ENCODE results near the gene CCSER1.

DNA sequence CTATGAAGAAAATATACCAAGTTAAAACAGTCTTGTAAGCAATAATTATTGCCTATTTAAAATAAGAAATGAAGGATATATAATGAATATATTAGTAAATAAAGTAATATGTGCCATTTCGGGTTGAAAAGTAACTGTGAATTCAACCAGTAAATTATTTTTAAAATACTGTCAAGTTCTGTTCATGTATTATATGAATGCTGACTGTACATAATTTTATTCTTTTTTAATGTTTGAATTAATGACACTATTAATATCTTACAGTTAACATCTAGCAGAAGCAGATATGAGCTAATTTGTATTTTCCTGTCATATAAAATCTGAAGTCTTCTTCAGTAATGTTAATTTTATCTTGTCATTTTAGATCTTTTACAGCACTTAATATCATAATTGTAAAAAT is 632.9 kb downstream of the CCSER1 start:
- TF ChIP-seq, protein P1, sequence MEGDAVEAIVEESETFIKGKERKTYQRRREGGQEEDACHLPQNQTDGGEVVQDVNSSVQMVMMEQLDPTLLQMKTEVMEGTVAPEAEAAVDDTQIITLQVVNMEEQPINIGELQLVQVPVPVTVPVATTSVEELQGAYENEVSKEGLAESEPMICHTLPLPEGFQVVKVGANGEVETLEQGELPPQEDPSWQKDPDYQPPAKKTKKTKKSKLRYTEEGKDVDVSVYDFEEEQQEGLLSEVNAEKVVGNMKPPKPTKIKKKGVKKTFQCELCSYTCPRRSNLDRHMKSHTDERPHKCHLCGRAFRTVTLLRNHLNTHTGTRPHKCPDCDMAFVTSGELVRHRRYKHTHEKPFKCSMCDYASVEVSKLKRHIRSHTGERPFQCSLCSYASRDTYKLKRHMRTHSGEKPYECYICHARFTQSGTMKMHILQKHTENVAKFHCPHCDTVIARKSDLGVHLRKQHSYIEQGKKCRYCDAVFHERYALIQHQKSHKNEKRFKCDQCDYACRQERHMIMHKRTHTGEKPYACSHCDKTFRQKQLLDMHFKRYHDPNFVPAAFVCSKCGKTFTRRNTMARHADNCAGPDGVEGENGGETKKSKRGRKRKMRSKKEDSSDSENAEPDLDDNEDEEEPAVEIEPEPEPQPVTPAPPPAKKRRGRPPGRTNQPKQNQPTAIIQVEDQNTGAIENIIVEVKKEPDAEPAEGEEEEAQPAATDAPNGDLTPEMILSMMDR (conservative IDR thresholded peaks at IDR 0.05; ENCODE audit: low read length), result no peak
- no peak for TF ChIP-seq EZH2phosphoT487 (IDR thresholded peaks at IDR 0.05; ENCODE audit: borderline replicate concordance)

Measured in Loucy (cell line).